GM12878 (cell line): ENCODE data around the gene CIB2. TPM values are rescaled to one million over a fixed set of nuclear protein-coding genes. Genes with fewer than 3 reads are reported as not detected.

Experiments used
- ATAC-seq: fragments of 200-7000 bp; cut with Tn5 transposase; 3 replicates; pipeline ENCODE4 v1.9.1; 2020; ENCODE audit warnings: mild to moderate bottlenecking, moderate library complexity
- BruUV-seq: library from RNA; stranded (reverse); fragments of 400-500 nt; replicated peaks from 2 replicates; lab custom pipeline; 2021; lab: Mats Ljungman, UMichigan
- CTCF ChIA-PET: fragments of 300-600 bp; sonication (Branson Sonifier 250); formaldehyde crosslinking; extraction: SDS; loops from one replicate; lab custom pipeline; 2021; ENCODE audit warnings: inconsistent platforms; lab: Yijun Ruan, JAX
- POLR2A ChIA-PET: fragments of 350-600 bp; formaldehyde crosslinking; extraction: SDS; loops from one replicate; lab custom pipeline; 2021; ENCODE audit warnings: inconsistent platforms; lab: Charles Lee
- RAD21 ChIA-PET: fragments of 300-600 bp; sonication (Branson Sonifier 250); formaldehyde crosslinking; loops from one replicate; lab custom pipeline; 2023; ENCODE audit warnings: antibody characterized with exemption; ENCODE audit not compliant: unreplicated experiment; lab: Charles Lee
- SMC1A ChIA-PET: fragments of 300-600 bp; sonication (Branson Sonifier 250); formaldehyde crosslinking; loops from one replicate; lab custom pipeline; 2023; ENCODE audit not compliant: unreplicated experiment, uncharacterized antibody; lab: Charles Lee
- DNase-seq: peaks from one replicate; pipeline ENCODE4 v3.0.0-alpha.2; 2011; ENCODE audit warnings: low read depth, low spot score
- FAIRE-seq: peaks from 3 replicates; lab custom pipeline; 2011; peaks lifted over from hg19 to GRCh38; lab: Jason Lieb, UNC
- H2AFZ ChIP-seq: 2 replicates; pipeline ENCODE4 v1.6.0; 2011; ENCODE audit warnings: low read depth, low read length, control low read depth; ENCODE audit not compliant: control insufficient read depth
- H3K27ac ChIP-seq: 2 replicates; pipeline ENCODE4 v1.5.1; 2011; ENCODE audit warnings: control low read depth; ENCODE audit not compliant: control insufficient read depth, insufficient read depth
- H3K27me3 ChIP-seq, 2 experiments: replicated peaks in 1 of 2; 2 replicates each; pipeline versions ENCODE4 v1.6.0 to v1.6.1; 2011; ENCODE audit warnings: low read length in 1 of 2; ENCODE audit not compliant: control insufficient read depth in 2 of 2, insufficient read depth in 2 of 2
- H3K36me3 ChIP-seq, 2 experiments: 2 replicates each; pipeline ENCODE4 v1.5.1; 2011; ENCODE audit warnings: low read length in 1 of 2; ENCODE audit not compliant: control insufficient read depth in 2 of 2, insufficient read depth in 2 of 2
- H3K4me1 ChIP-seq: 2 replicates; pipeline ENCODE4 v1.6.1; 2011; ENCODE audit warnings: mild to moderate bottlenecking, low read length, moderate library complexity, mixed read lengths; ENCODE audit not compliant: control insufficient read depth, insufficient read depth
- H3K4me2 ChIP-seq: 2 replicates; pipeline ENCODE4 v1.6.0; 2011; ENCODE audit warnings: control low read depth; ENCODE audit not compliant: control insufficient read depth, insufficient read depth
- H3K4me3 ChIP-seq: fragments of 200-600 bp; sonication (generic); 2 replicates; pipeline ENCODE4 v1.5.1; 2016
- H3K79me2 ChIP-seq: 2 replicates; pipeline ENCODE4 v1.6.0; 2011; ENCODE audit warnings: low read length; ENCODE audit not compliant: control insufficient read depth, insufficient read depth
- H3K9ac ChIP-seq: 2 replicates; pipeline ENCODE4 v1.8.0; 2011; ENCODE audit warnings: low read length, control low read depth, mixed read lengths; ENCODE audit not compliant: control insufficient read depth, insufficient read depth
- H3K9me3 ChIP-seq: replicated peaks from 3 replicates; pipeline ENCODE4 v1.5.1; 2011; ENCODE audit warnings: mild to moderate bottlenecking, low read length; ENCODE audit not compliant: control insufficient read depth, insufficient read depth
- H4K20me1 ChIP-seq: 2 replicates; pipeline ENCODE4 v1.6.0; 2011; ENCODE audit not compliant: control insufficient read depth, insufficient read depth
- CEBPB ChIP-seq, 2 experiments: fragments of 150-350 bp in 1 of 2; IDR thresholded peaks; 2 replicates each; pipeline ENCODE4 v1.6.1; 2012 to 2014; ENCODE audit warnings: low read depth in 2 of 2, low read length in 2 of 2, borderline replicate concordance in 1 of 2, inconsistent platforms in 1 of 2
- IKZF2 ChIP-seq, 2 experiments: fragments of 450-650 bp; IDR thresholded peaks; 2 replicates each; pipeline ENCODE4 v1.6.1; 2017; ENCODE audit warnings: mild to moderate bottlenecking in 2 of 2, moderate library complexity in 2 of 2
- MEF2A ChIP-seq: IDR thresholded peaks from 2 replicates; pipeline ENCODE4 v1.6.1; 2011; ENCODE audit warnings: low read depth, mild to moderate bottlenecking, low read length, moderate library complexity; ENCODE audit not compliant: insufficient read depth
- MXI1 ChIP-seq: fragments of 150-350 bp; IDR thresholded peaks from 2 replicates; pipeline ENCODE4 v1.6.1; 2011; ENCODE audit warnings: low read depth, mild to moderate bottlenecking, inconsistent platforms, low read length, improper control_type of control experiment
- NFYA ChIP-seq: IDR thresholded peaks from 2 replicates; pipeline ENCODE4 v1.6.1; 2011; ENCODE audit warnings: low read depth, mild to moderate bottlenecking, low read length, improper control_type of control experiment, borderline replicate concordance
- NR2C2 ChIP-seq: IDR thresholded peaks from 2 replicates; pipeline ENCODE4 v1.6.1; 2011; ENCODE audit warnings: borderline replicate concordance, low read depth; ENCODE audit not compliant: control insufficient read depth, insufficient read length
- PAX5 ChIP-seq: IDR thresholded peaks from 2 replicates; pipeline ENCODE4 v1.6.1; 2011; ENCODE audit warnings: low read depth, low read length, borderline replicate concordance
- SMC3 ChIP-seq: IDR thresholded peaks from 2 replicates; pipeline ENCODE4 v1.6.1; 2011; ENCODE audit warnings: low read length, improper control_type of control experiment, borderline replicate concordance
- ZSCAN29 ChIP-seq: fragments of 450-650 bp; IDR thresholded peaks from 2 replicates; pipeline ENCODE4 v1.6.1; 2017; ENCODE audit warnings: mild to moderate bottlenecking, moderate library complexity
- WGBS: methylation state at CpG from one replicate; pipeline ENCODE4 v1.1.6; 2016; ENCODE audit warnings: low lambda C conversion rate; ENCODE audit not compliant: insufficient replicate concordance, insufficient coverage; ENCODE audit errors: missing lambda C conversion rate; 5-methylcytosine and 5-hydroxymethylcytosine counted together
- in situ Hi-C: fragments of 300-500 bp; cut with MboI; formaldehyde crosslinking; loops from 9 replicates; pipeline ENCODE4 v1.14.3; 2018; ENCODE audit warnings: mixed read lengths
- intact Hi-C: fragments of 100-400 bp; cut with micrococcal nuclease; formaldehyde crosslinking; loops from one replicate; pipeline ENCODE4 v1.14.2; 2022; ENCODE audit not compliant: unreplicated experiment
- polyA plus RNA-seq, 11 experiments: library from polyadenylated mRNA; depleted of rRNA in 4 of 11; unstranded in 6 of 11; stranded (reverse) in 5 of 11; fragments of >200 nt; fragmentation: Nextera tagmentation in 4 of 11; fragmentation: Illumina TruSeq in 1 of 11; extraction: Ambion mirVana in 4 of 11; extraction: Trizol in 1 of 11; gene quantifications; 1 replicate in 1 of 11; 2 replicates in 10 of 11; pipeline versions ENCODE4 v1.2.1 to v1.2.3, GENCODE V29; 2011 to 2016; ENCODE audit warnings: inconsistent platforms in 2 of 11, missing spikeins in 2 of 11, low read depth in 1 of 11
- total RNA-seq, 4 experiments: library from RNA; depleted of rRNA in 3 of 4; stranded (reverse); fragments of >200 nt in 3 of 4; fragmentation: Illumina TruSeq in 1 of 4; extraction: Trizol in 1 of 4; gene quantifications; 2 replicates each; pipeline versions ENCODE4 v1.2.1 to v1.2.3, GENCODE V29; 2013 to 2021
- TF ChIP-seq, protein P1 (sequence below): fragments of 150-350 bp; IDR thresholded peaks from 2 replicates; pipeline ENCODE4 v1.6.1; 2016; ENCODE audit warnings: low read depth, low read length
- TF ChIP-seq, protein P2 (sequence below): fragments of 450-650 bp; formaldehyde crosslinking; IDR thresholded peaks from 2 replicates; pipeline ENCODE4 v1.5.0; 2022; ENCODE audit warnings: mild to moderate bottlenecking, missing genetic modification characterization
- TF ChIP-seq, protein P3 (sequence below): fragments of 150-350 bp; IDR thresholded peaks from 2 replicates; pipeline ENCODE4 v1.6.1; 2014; ENCODE audit warnings: mild to moderate bottlenecking, low read depth, low read length

CIB2 gene
- total and polyA plus RNA-seq, 10 of the 15 experiments (the other 5 are each of a cell fraction or from before 2014, with no cell fraction given): 0.56 to 12.1 (median 7.1) TPM

GRCh38 chr15:78108300-78109084 is 22.8 kb downstream of the CIB2 start (continued):
- TF ChIP-seq MEF2A (no peak), CEBPB (IDR thresholded peaks at IDR 0.05; ENCODE audit: borderline replicate concordance in 1 of 2, low read depth in 2 of 2, low read length in 2 of 2) (no peak), SMC3 (peak; percentile 100), ZSCAN29 (no peak)

GRCh38 chr15:78107471-78107870 is 23.8 kb downstream of the CIB2 start:
- no TSS peak for BruUV-seq
- Histone ChIP-seq H4K20me1 (no peaks in the 10 kb centered on the region), H3K4me1 (peaks cover 29% of the 10 kb centered on the region), H3K79me2 (no peaks in the 10 kb centered on the region), H3K9me3 (no peaks in the 10 kb centered on the region), H3K4me2 (no peak overlapping the region), H3K27ac (no peak overlapping the region), H3K36me3 (no peaks in the 10 kb centered on the region), H3K9ac (no peak overlapping the region), H2AFZ (no peak overlapping the region), H3K27me3 (no peaks in the 10 kb centered on the region), H3K4me3 (no peak overlapping the region)
- ChIA-PET SMC1A (interaction anchor here (1.1 to 13.4 kb wide), 22 partner anchors 19 to 158 kb away, joined by 3 to 184 read pairs (median 7); partner anchors contain the start of gene TBC1D2B), RAD21 (interaction anchor here (0.7 to 10.3 kb wide), 28 partner anchors 10 to 153 kb away, joined by 3 to 157 read pairs (median 8); no protein-coding TSS in a partner anchor), CTCF (interaction anchor here (0.7 to 14.0 kb wide), 30 partner anchors 10 to 170 kb away, joined by 3 to 327 read pairs (median 11); partner anchors contain the start of genes SH2D7 and TBC1D2B), POLR2A (interaction anchor here (0.7 kb wide), 1 partner anchor 32 kb away, joined by 4 read pairs; no protein-coding TSS in a partner anchor)
- WGBS: 84% methylated on average over 8 of the region's 8 CpGs
- ATAC-seq (no peak), DNase-seq (no peak), FAIRE-seq (no peak)
- intact Hi-C loops: loop anchor here (5.0 kb wide), 2 partner anchors 40 to 205 kb away; no protein-coding TSS in a partner anchor
- in situ Hi-C loops: loop anchor here (5.0 kb wide), 1 partner anchor 140 kb away; no protein-coding TSS in a partner anchor
- TF ChIP-seq IKZF2 (IDR thresholded peaks at IDR 0.05) (no peak), NR2C2 (no peak), NFYA (no peak), PAX5 (no peak), MXI1 (no peak)
- TF ChIP-seq, protein P1, sequence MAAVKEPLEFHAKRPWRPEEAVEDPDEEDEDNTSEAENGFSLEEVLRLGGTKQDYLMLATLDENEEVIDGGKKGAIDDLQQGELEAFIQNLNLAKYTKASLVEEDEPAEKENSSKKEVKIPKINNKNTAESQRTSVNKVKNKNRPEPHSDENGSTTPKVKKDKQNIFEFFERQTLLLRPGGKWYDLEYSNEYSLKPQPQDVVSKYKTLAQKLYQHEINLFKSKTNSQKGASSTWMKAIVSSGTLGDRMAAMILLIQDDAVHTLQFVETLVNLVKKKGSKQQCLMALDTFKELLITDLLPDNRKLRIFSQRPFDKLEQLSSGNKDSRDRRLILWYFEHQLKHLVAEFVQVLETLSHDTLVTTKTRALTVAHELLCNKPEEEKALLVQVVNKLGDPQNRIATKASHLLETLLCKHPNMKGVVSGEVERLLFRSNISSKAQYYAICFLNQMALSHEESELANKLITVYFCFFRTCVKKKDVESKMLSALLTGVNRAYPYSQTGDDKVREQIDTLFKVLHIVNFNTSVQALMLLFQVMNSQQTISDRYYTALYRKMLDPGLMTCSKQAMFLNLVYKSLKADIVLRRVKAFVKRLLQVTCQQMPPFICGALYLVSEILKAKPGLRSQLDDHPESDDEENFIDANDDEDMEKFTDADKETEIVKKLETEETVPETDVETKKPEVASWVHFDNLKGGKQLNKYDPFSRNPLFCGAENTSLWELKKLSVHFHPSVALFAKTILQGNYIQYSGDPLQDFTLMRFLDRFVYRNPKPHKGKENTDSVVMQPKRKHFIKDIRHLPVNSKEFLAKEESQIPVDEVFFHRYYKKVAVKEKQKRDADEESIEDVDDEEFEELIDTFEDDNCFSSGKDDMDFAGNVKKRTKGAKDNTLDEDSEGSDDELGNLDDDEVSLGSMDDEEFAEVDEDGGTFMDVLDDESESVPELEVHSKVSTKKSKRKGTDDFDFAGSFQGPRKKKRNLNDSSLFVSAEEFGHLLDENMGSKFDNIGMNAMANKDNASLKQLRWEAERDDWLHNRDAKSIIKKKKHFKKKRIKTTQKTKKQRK: no peak
- TF ChIP-seq, protein P2, sequence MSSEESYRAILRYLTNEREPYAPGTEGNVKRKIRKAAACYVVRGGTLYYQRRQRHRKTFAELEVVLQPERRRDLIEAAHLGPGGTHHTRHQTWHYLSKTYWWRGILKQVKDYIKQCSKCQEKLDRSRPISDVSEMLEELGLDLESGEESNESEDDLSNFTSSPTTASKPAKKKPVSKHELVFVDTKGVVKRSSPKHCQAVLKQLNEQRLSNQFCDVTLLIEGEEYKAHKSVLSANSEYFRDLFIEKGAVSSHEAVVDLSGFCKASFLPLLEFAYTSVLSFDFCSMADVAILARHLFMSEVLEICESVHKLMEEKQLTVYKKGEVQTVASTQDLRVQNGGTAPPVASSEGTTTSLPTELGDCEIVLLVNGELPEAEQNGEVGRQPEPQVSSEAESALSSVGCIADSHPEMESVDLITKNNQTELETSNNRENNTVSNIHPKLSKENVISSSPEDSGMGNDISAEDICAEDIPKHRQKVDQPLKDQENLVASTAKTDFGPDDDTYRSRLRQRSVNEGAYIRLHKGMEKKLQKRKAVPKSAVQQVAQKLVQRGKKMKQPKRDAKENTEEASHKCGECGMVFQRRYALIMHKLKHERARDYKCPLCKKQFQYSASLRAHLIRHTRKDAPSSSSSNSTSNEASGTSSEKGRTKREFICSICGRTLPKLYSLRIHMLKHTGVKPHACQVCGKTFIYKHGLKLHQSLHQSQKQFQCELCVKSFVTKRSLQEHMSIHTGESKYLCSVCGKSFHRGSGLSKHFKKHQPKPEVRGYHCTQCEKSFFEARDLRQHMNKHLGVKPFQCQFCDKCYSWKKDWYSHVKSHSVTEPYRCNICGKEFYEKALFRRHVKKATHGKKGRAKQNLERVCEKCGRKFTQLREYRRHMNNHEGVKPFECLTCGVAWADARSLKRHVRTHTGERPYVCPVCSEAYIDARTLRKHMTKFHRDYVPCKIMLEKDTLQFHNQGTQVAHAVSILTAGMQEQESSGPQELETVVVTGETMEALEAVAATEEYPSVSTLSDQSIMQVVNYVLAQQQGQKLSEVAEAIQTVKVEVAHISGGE (CRISPR knock-in tag): no peak
- TF ChIP-seq, protein P3, sequence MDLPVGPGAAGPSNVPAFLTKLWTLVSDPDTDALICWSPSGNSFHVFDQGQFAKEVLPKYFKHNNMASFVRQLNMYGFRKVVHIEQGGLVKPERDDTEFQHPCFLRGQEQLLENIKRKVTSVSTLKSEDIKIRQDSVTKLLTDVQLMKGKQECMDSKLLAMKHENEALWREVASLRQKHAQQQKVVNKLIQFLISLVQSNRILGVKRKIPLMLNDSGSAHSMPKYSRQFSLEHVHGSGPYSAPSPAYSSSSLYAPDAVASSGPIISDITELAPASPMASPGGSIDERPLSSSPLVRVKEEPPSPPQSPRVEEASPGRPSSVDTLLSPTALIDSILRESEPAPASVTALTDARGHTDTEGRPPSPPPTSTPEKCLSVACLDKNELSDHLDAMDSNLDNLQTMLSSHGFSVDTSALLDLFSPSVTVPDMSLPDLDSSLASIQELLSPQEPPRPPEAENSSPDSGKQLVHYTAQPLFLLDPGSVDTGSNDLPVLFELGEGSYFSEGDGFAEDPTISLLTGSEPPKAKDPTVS: no peak
